Transverse colon (tissue), 4 donors: ENCODE measurements around the gene SFRP5. TPM values are rescaled to one million over a fixed set of nuclear protein-coding genes. Genes with fewer than 3 reads are reported as not detected.

ENCODE experiments used
- DNase-seq: peaks from one replicate; pipeline ENCODE4 v3.0.0-alpha.2; 2019
- H3K27ac ChIP-seq, 4 donors: fragments of 200-600 bp; sonication (generic); 2 replicates each; pipeline ENCODE4 v1.5.1; 2016 to 2018; ENCODE audit warnings: inconsistent platforms in 4 of 4
- H3K27me3 ChIP-seq: fragments of 200-600 bp; sonication (generic); 2 replicates; pipeline ENCODE4 v1.5.1; 2017; ENCODE audit warnings: inconsistent platforms
- H3K36me3 ChIP-seq, 4 donors: fragments of 200-600 bp; sonication (generic); 2 replicates each; pipeline ENCODE4 v1.5.1; 2017 to 2019; ENCODE audit warnings: inconsistent platforms in 4 of 4
- H3K4me1 ChIP-seq, 4 donors: fragments of 200-600 bp; sonication (generic); 2 replicates each; pipeline ENCODE4 v1.5.1; 2017 to 2020; ENCODE audit warnings: inconsistent platforms in 4 of 4
- H3K4me3 ChIP-seq, 4 donors: fragments of 200-600 bp; sonication (generic); 1 replicate in 1 of 4; 2 replicates in 3 of 4; pipeline versions ENCODE4 v1.5.1 to v1.6.1; 2017 to 2019; ENCODE audit warnings: inconsistent platforms in 4 of 4
- H3K9me3 ChIP-seq, 2 donors: fragments of 200-600 bp; sonication (generic); 2 replicates each; pipeline ENCODE4 v1.5.1; 2017 to 2019; ENCODE audit warnings: inconsistent platforms in 2 of 2
- EP300 ChIP-seq: sonication (generic); formaldehyde crosslinking; IDR thresholded peaks from one replicate; pipeline ENCODE4 v1.6.1; 2017; ENCODE audit warnings: antibody characterized with exemption, low read depth
- POLR2A ChIP-seq: fragments of 450-650 bp; IDR thresholded peaks from one replicate; pipeline ENCODE4 v1.6.1; 2016; ENCODE audit warnings: antibody characterized with exemption, mild to moderate bottlenecking, moderate library complexity
- POLR2AphosphoS5 ChIP-seq, 3 donors: sonication (generic); formaldehyde crosslinking; IDR thresholded peaks; one replicate each; pipeline ENCODE4 v1.6.1; 2016; ENCODE audit warnings: antibody characterized with exemption in 3 of 3
- WGBS, 2 donors: methylation state at CpG; one replicate each; pipeline ENCODE4 v1.1.5; 2018; ENCODE audit warnings: low coverage in 1 of 2; 5-methylcytosine and 5-hydroxymethylcytosine counted together
- in situ Hi-C, 4 donors: fragments of 200-750 bp; cut with MboI; loops; one replicate each; pipeline versions ENCODE4 v1.15.0 to v1.15.1; 2017; ENCODE audit warnings: low sequenced_read_pairs in 3 of 4, low pct_ligation_motif_present in 1 of 4, low pct_unique_long_range_greater_than_20kb in 1 of 4
- intact Hi-C: fragments of 100-400 bp; cut with DNase I; formaldehyde crosslinking; loops from one replicate; pipeline ENCODE4 v1.15.1; 2023; ENCODE audit warnings: low total_unique reads
- total RNA-seq, 4 donors: library from RNA; depleted of rRNA; stranded (reverse); fragments of >200 nt; gene quantifications; one replicate each; pipeline ENCODE4 v1.1.0, GENCODE V29; 2016
- TF ChIP-seq, protein P1 (sequence below), 5 experiments: fragments of 200-600 bp in 3 of 5; fragments of 450-650 bp in 2 of 5; sonication (generic) in 3 of 5; IDR thresholded peaks; 1 replicate in 2 of 5; 2 replicates in 3 of 5; pipeline ENCODE4 v1.5.1; 2016 to 2017; ENCODE audit warnings: antibody characterized with exemption in 5 of 5, inconsistent platforms in 3 of 5, mild to moderate bottlenecking in 2 of 5, moderate library complexity in 1 of 5

Gene SFRP5
- total RNA-seq, 4 donors from 2014 or later: 3.8 to 10.1 (median 5.8) TPM

- TF ChIP-seq, protein P1, sequence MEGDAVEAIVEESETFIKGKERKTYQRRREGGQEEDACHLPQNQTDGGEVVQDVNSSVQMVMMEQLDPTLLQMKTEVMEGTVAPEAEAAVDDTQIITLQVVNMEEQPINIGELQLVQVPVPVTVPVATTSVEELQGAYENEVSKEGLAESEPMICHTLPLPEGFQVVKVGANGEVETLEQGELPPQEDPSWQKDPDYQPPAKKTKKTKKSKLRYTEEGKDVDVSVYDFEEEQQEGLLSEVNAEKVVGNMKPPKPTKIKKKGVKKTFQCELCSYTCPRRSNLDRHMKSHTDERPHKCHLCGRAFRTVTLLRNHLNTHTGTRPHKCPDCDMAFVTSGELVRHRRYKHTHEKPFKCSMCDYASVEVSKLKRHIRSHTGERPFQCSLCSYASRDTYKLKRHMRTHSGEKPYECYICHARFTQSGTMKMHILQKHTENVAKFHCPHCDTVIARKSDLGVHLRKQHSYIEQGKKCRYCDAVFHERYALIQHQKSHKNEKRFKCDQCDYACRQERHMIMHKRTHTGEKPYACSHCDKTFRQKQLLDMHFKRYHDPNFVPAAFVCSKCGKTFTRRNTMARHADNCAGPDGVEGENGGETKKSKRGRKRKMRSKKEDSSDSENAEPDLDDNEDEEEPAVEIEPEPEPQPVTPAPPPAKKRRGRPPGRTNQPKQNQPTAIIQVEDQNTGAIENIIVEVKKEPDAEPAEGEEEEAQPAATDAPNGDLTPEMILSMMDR (IDR thresholded peaks at IDR 0.05): no peak
- no peak for TF ChIP-seq POLR2AphosphoS5 (IDR thresholded peaks at IDR 0.05)
- TF ChIP-seq POLR2A: no peak
- no peak for TF ChIP-seq EP300
- intact Hi-C loops: no loop called here
- Histone ChIP-seq H3K9me3 (no peaks in the 10 kb centered on the region), H3K27me3 (no peaks in the 10 kb centered on the region), H3K4me1 (no peaks in the 10 kb centered on the region), H3K27ac (peak overlapping the region in 1 of 4 donors; percentile 49), H3K36me3 (peaks cover 0 to 9% (median 2%) of the 10 kb centered on the region in 4 donors), H3K4me3 (no peak overlapping the region)
- 91% methylated on average over 2 of the region's 2 CpGs; no CpG with 5 or more reads in 1 of the 2 donors for WGBS, 2 donors
- in situ Hi-C loops: no loop called here
- no peak for DNase-seq
These were observed 8.4 kb downstream of the SFRP5 start for GRCh38 chr10:97763411-97763810.

DNA sequence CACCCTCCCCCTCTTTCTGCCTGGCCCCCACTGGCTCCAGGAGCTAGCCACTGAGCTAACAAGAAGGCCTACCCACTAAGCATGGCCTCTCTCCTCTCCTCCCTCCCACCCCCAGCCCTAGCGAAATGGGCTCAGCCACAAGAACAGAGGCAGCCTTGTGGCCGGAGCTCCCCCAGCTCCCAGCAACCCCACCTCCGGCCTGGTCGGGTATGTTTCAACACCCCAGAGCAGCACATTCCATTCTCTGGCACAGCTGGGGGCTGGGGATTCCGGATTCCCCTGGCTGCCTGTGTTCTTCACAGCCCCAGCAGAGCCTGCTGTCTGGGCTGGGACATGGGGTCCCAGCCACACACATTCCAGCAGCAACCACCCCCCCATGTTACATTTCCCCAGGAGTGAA is 9.0 kb downstream of the SFRP5 start:
- TF ChIP-seq, protein P1 (IDR thresholded peaks at IDR 0.05): no peak
- TF ChIP-seq POLR2AphosphoS5 (IDR thresholded peaks at IDR 0.05) (no peak), POLR2A (no peak), EP300 (no peak)
- H3K4me3 ChIP-seq: no peak overlapping the region
- DNase-seq: no peak
- WGBS, 2 donors: 85% methylated on average over 5 of the region's 5 CpGs; no CpG with 5 or more reads in 1 of the 2 donors
- H3K4me1 ChIP-seq: no peaks in the 10 kb centered on the region
- peaks cover 0 to 9% (median 2%) of the 10 kb centered on the region in 4 donors for H3K36me3 ChIP-seq
- intact Hi-C loops: no loop called here
- H3K27ac ChIP-seq: peak overlapping the region in 1 of 4 donors; percentile 57
- in situ Hi-C loops: no loop called here
- no peaks in the 10 kb centered on the region for H3K27me3 ChIP-seq
- H3K9me3 ChIP-seq: no peaks in the 10 kb centered on the region

DNA sequence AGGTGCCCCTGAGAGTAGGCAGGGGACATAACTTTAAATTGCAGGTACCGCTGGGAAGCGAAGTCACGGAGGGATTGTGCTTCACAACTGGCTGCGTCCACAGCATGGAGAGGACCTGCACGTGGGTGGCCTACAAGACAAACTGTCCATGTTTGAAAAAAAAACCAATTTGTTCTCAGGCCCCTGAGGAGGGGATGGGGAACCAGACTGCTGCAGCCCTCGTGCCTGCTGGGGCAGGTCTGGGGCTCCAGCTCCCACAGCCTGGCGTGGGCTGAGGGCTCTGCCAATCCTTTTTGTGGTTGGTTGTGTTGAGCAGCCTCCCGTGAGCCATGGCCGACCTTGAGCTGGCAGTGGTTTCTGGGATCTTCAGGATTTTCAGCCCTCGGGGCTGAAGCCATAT is 9.7 kb downstream of the SFRP5 start:
- 91 to 94% methylated on average over 3 to 10 of the region's 10 CpGs for WGBS, 2 donors
- no peaks in the 10 kb centered on the region for H3K9me3 ChIP-seq
- no peaks in the 10 kb centered on the region for H3K27me3 ChIP-seq
- H3K27ac ChIP-seq: peak overlapping the region in 1 of 4 donors; percentile 57
- TF ChIP-seq, protein P1 (IDR thresholded peaks at IDR 0.05): no peak
- no peak for TF ChIP-seq EP300
- TF ChIP-seq POLR2A: no peak
- no peak for TF ChIP-seq POLR2AphosphoS5 (IDR thresholded peaks at IDR 0.05)
- H3K36me3 ChIP-seq: peaks cover 0 to 17% (median 6%) of the 10 kb centered on the region in 4 donors
- no peak for DNase-seq
- in situ Hi-C loops (no loop called here), intact Hi-C loops (no loop called here)
- no peaks in the 10 kb centered on the region for H3K4me1 ChIP-seq
- no peak overlapping the region for H3K4me3 ChIP-seq

GRCh38 chr10:97761331-97761865 is 10.4 kb downstream of the SFRP5 start:
- peaks cover 0 to 20% (median 8%) of the 10 kb centered on the region in 4 donors for H3K36me3 ChIP-seq
- H3K27me3 ChIP-seq: no peaks in the 10 kb centered on the region
- no peaks in the 10 kb centered on the region for H3K4me1 ChIP-seq
- intact Hi-C loops: no loop called here
- TF ChIP-seq EP300: no peak
- DNase-seq: no peak
- in situ Hi-C loops: no loop called here
- WGBS, 2 donors: 92 to 98% methylated on average over 2 to 8 of the region's 8 CpGs
- no peak overlapping the region for H3K4me3 ChIP-seq
- H3K27ac ChIP-seq: peak overlapping the region in 1 of 4 donors; percentile 57
- no peaks in the 10 kb centered on the region for H3K9me3 ChIP-seq
